Trophoblast cell (in vitro differentiated cells and primary cell): ENCODE data around the gene SLC35E2B.
"Not testable (repeated sequence)": the region's sequence is repeated elsewhere in the genome, so short reads cannot be mapped to it uniquely, and the experiment has no call there.

Experiments used
- DNase-seq, 2 donors: peaks; one replicate each; pipeline ENCODE4 v3.0.0-alpha.2; 2016
- H2AFZ ChIP-seq: 2 replicates; pipeline ENCODE4 v1.6.1; 2013; ENCODE audit warnings: low read length, moderate library complexity, mild to moderate bottlenecking; ENCODE audit not compliant: insufficient read depth, poor library complexity
- H2AK5ac ChIP-seq: 2 replicates; pipeline ENCODE4 v1.6.1; 2013; ENCODE audit warnings: mild to moderate bottlenecking, low read length
- H2BK120ac ChIP-seq: 2 replicates; pipeline ENCODE4 v1.6.1; 2013; ENCODE audit warnings: low read length, mild to moderate bottlenecking, moderate library complexity; ENCODE audit not compliant: insufficient read depth, poor library complexity
- H2BK12ac ChIP-seq: 2 replicates; pipeline ENCODE4 v1.6.1; 2013; ENCODE audit warnings: mild to moderate bottlenecking, low read length, moderate library complexity
- H2BK5ac ChIP-seq: 2 replicates; pipeline ENCODE4 v1.6.1; 2013; ENCODE audit warnings: low read length, low read depth, moderate library complexity, mild to moderate bottlenecking; ENCODE audit not compliant: poor library complexity
- H3K14ac ChIP-seq: 2 replicates; pipeline ENCODE4 v1.6.1; 2013; ENCODE audit warnings: mild to moderate bottlenecking, low read length
- H3K18ac ChIP-seq: 2 replicates; pipeline ENCODE4 v1.6.1; 2013; ENCODE audit warnings: mild to moderate bottlenecking, low read length
- H3K23ac ChIP-seq: 2 replicates; pipeline ENCODE4 v1.6.1; 2013; ENCODE audit warnings: low read length
- H3K27ac ChIP-seq: 2 replicates; pipeline ENCODE4 v1.5.1; 2013; ENCODE audit warnings: low read depth, mild to moderate bottlenecking, inconsistent platforms, low read length, moderate library complexity
- H3K27me3 ChIP-seq: 2 replicates; pipeline ENCODE4 v1.6.1; 2013; ENCODE audit warnings: inconsistent platforms, mild to moderate bottlenecking, low read length, moderate library complexity; ENCODE audit not compliant: insufficient read depth
- H3K36me3 ChIP-seq, 2 experiments: 1 replicate in 1 of 2; 2 replicates in 1 of 2; pipeline ENCODE4 v1.6.1; 2013; ENCODE audit warnings: low read length in 2 of 2, mild to moderate bottlenecking in 2 of 2, moderate library complexity in 1 of 2; ENCODE audit not compliant: insufficient read depth in 2 of 2, control insufficient read depth in 1 of 2
- H3K4ac ChIP-seq: 2 replicates; pipeline ENCODE4 v1.6.1; 2013; ENCODE audit warnings: low read depth, mild to moderate bottlenecking, low read length, moderate library complexity
- H3K4me1 ChIP-seq, 2 experiments: 1 replicate in 1 of 2; 2 replicates in 1 of 2; pipeline ENCODE4 v1.6.1; 2013; ENCODE audit warnings: low read length in 2 of 2, mild to moderate bottlenecking in 2 of 2, moderate library complexity in 1 of 2; ENCODE audit not compliant: insufficient read depth in 2 of 2, control insufficient read depth in 1 of 2
- H3K4me2 ChIP-seq: 2 replicates; pipeline ENCODE4 v1.6.1; 2013; ENCODE audit warnings: inconsistent platforms, mild to moderate bottlenecking, low read length, moderate library complexity
- H3K4me3 ChIP-seq: 2 replicates; pipeline ENCODE4 v1.5.1; 2013; ENCODE audit warnings: mild to moderate bottlenecking, low read depth, low read length, inconsistent platforms
- H3K79me1 ChIP-seq: one replicate; pipeline ENCODE4 v1.6.1; 2013; ENCODE audit warnings: low read length
- H3K79me2 ChIP-seq: 2 replicates; pipeline ENCODE4 v1.6.1; 2013; ENCODE audit warnings: low read length, mild to moderate bottlenecking; ENCODE audit not compliant: control insufficient read depth, insufficient read depth, poor library complexity
- H3K9ac ChIP-seq: 2 replicates; pipeline ENCODE4 v1.6.1; 2013; ENCODE audit warnings: mild to moderate bottlenecking, low read length
- H3K9me3 ChIP-seq: 2 replicates; pipeline ENCODE4 v1.6.1; 2013; ENCODE audit warnings: low read depth, mild to moderate bottlenecking, control low read depth, inconsistent platforms, low read length; ENCODE audit not compliant: insufficient read depth
- H4K12ac ChIP-seq: 2 replicates; pipeline ENCODE4 v1.6.1; 2013; ENCODE audit warnings: low read depth, mild to moderate bottlenecking, low read length, moderate library complexity
- H4K8ac ChIP-seq: 2 replicates; pipeline ENCODE4 v1.6.1; 2013; ENCODE audit warnings: low read depth, mild to moderate bottlenecking, low read length, moderate library complexity
- H4K91ac ChIP-seq: one replicate; pipeline ENCODE4 v1.6.1; 2013; ENCODE audit warnings: low read depth, mild to moderate bottlenecking, low read length, moderate library complexity
- WGBS: extraction: QIAGEN DNeasy Blood & Tissue Kit; methylation state at CpG from one replicate; pipeline ENCODE4 v1.1.7; 2013; ENCODE audit warnings: missing lambda C conversion rate; ENCODE audit not compliant: insufficient read length, insufficient coverage; ENCODE audit errors: extremely low coverage; 5-methylcytosine and 5-hydroxymethylcytosine counted together

SLC35E2B gene

DNA sequence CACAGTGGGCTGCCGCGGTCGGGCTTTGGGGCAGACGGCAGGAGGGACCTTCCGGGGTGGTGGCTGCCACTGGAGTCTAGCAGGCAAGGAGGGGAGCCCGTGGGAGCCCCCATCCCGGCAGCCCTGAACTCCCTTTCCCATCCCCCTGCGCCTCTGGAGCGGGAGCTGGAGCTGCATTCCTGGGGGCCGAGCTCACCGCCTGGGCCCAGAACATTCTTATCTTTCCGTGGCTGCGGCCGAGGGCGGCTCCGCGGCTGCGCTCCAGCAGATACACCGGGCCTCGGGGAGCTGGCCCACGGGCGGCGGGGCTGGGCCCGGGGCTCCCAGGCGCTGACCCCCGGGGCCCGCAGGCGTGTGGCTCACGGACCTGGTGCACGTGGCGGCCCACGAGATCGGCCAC lies 8.0 kb upstream of the SLC35E2B start:
- H3K23ac ChIP-seq, H3K14ac ChIP-seq, H4K91ac ChIP-seq, H3K79me1 ChIP-seq, H3K4ac ChIP-seq, H2AK5ac ChIP-seq, H3K9ac ChIP-seq, H3K4me3 ChIP-seq, H2BK12ac ChIP-seq, H3K27me3 ChIP-seq, H2BK5ac ChIP-seq, H2BK120ac ChIP-seq, H4K8ac ChIP-seq, H2AFZ ChIP-seq, H3K18ac ChIP-seq, H3K9me3 ChIP-seq, H3K4me1 ChIP-seq, DNase-seq, H3K79me2 ChIP-seq, H4K12ac ChIP-seq, H3K27ac ChIP-seq, H3K4me2 ChIP-seq: not testable (repeated sequence)
- H3K36me3 ChIP-seq, result peaks cover 13 to 17% of the 10 kb centered on the region in 2 experiments
- no CpG with 5 or more reads among the region's 33 CpGs for WGBS

DNA sequence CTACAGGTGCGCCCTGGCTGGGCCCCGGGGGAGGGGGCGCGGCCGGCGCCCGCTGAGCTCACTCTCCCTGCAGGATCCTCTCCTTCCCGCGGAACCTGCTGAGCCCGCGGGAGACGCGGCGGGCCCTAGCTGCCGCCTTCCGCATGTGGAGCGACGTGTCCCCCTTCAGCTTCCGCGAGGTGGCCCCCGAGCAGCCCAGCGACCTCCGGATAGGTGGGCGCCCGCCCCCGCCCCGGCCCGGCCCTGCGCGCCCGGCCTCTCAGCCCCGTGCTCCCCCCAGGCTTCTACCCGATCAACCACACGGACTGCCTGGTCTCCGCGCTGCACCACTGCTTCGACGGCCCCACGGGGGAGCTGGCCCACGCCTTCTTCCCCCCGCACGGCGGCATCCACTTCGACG lies 7.5 kb upstream of the SLC35E2B start:
- H4K91ac ChIP-seq, H3K4me1 ChIP-seq, H2AFZ ChIP-seq, H3K18ac ChIP-seq, H3K79me2 ChIP-seq, H3K4me3 ChIP-seq, H2BK120ac ChIP-seq, H2AK5ac ChIP-seq, H4K8ac ChIP-seq, DNase-seq, H2BK12ac ChIP-seq, H3K14ac ChIP-seq, H3K79me1 ChIP-seq, H3K27ac ChIP-seq, H3K4ac ChIP-seq, H3K9me3 ChIP-seq, H3K27me3 ChIP-seq, H2BK5ac ChIP-seq, H4K12ac ChIP-seq, H3K9ac ChIP-seq, H3K23ac ChIP-seq, H3K4me2 ChIP-seq: not testable (repeated sequence)
- WGBS, result no CpG with 5 or more reads among the region's 45 CpGs
- peaks cover 13 to 16% of the 10 kb centered on the region in 2 experiments for H3K36me3 ChIP-seq

DNA sequence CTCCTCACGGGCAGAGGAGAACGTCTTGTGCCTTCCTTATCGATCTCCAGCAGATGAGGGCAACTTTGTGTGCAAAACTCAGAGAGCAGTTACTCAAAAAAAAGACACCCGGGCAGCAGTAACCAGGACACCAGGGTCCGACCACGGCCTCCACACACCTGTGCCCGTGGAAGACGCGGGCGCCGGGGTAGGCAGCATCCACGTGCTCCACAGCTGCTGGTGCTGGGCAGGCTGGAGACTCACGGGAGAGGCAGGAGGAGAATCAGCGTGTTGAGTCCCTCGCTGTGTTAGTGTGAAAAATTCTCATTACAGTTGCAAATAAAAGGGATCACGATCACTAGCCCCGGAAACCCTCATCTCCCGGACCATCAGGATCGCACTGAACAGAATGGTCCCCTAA lies 6.5 kb upstream of the SLC35E2B start:
- H4K8ac ChIP-seq, H2AK5ac ChIP-seq, H3K4me1 ChIP-seq, H2BK120ac ChIP-seq, H3K9me3 ChIP-seq, H3K14ac ChIP-seq, H3K4me3 ChIP-seq, H3K4me2 ChIP-seq, H3K79me1 ChIP-seq, H4K91ac ChIP-seq, H2BK5ac ChIP-seq, H3K27ac ChIP-seq, H3K18ac ChIP-seq, H3K9ac ChIP-seq, H3K4ac ChIP-seq, H3K79me2 ChIP-seq, H3K23ac ChIP-seq, H4K12ac ChIP-seq, H2AFZ ChIP-seq, DNase-seq, H3K36me3 ChIP-seq, H3K27me3 ChIP-seq, H2BK12ac ChIP-seq: not testable (repeated sequence)
- WGBS, result no CpG with 5 or more reads among the region's 19 CpGs

DNA sequence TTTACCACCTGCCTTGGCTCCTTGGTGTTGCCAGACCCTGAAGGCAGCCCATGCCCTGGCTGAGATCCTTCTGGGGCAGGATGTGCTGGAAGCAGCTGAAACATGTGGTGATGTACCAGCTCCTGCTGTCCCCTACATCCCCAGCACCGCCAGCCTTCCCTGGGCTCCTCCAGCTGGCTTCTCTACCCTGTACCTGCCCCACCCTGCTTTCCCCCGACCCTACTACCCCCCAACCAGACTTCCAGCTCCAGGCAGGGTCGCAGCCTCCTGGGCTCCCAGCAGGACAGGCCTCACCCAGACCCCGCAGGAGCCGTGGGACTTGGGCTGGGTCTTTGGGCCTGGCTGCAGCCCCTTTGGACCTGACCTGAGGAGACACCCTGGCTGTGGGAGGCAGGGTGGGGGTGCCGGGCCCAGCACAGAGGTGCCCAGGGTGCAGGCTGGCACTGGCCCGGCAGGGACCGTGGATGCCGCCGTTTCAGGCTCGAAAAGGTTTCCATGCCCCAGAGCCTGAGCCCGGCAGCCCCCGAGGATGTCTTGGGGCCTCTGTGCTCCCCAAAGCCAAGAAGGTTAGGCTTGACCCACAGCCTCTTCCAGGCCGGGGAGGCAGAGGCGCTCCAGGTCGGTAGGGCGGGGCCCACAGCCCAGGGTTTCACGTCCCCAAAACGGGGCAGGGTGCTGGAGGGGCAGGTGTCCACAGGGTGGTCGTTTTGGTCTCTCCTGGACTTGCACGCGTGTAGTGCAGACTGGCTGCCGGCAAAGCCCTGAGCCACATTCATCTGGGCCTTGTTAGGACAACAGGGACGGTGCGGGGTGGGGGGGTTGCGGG lies 5.0 kb upstream of the SLC35E2B start:
- H3K9ac ChIP-seq, DNase-seq, H4K8ac ChIP-seq, H3K4me3 ChIP-seq, H3K9me3 ChIP-seq, H3K79me1 ChIP-seq, H3K27ac ChIP-seq, H2BK5ac ChIP-seq, H3K4ac ChIP-seq, H3K4me2 ChIP-seq, H2AFZ ChIP-seq, H3K4me1 ChIP-seq, H2BK120ac ChIP-seq, H2AK5ac ChIP-seq, H3K36me3 ChIP-seq, H3K79me2 ChIP-seq, H3K18ac ChIP-seq, H3K14ac ChIP-seq, H4K12ac ChIP-seq, H3K27me3 ChIP-seq, H4K91ac ChIP-seq, H2BK12ac ChIP-seq, H3K23ac ChIP-seq: not testable (repeated sequence)
- no CpG with 5 or more reads among the region's 26 CpGs for WGBS
